Spleen (tissue), 13 donors: ENCODE data around the gene OR10J5. TPM values are rescaled to one million over a fixed set of nuclear protein-coding genes. Genes with fewer than 3 reads are reported as not detected.

Experiments used
- DNase-seq: peaks from one replicate; pipeline ENCODE4 v3.0.0-alpha.2; 2020
- H3K27ac ChIP-seq, 8 donors: fragments of 200-600 bp; sonication (generic) in 7 of 8; 1 replicate in 4 of 8; 2 replicates in 4 of 8; pipeline versions ENCODE4 v1.5.0 to v1.8.0; 2016 to 2021; ENCODE audit warnings: inconsistent platforms in 4 of 8, mild to moderate bottlenecking in 4 of 8, moderate library complexity in 1 of 8
- H3K27me3 ChIP-seq, 7 donors: fragments of 200-600 bp; sonication (generic) in 6 of 7; replicated peaks in 1 of 7; 1 replicate in 4 of 7; 2 replicates in 3 of 7; pipeline versions ENCODE4 v1.5.0 to v1.8.0; 2016 to 2021; ENCODE audit warnings: inconsistent platforms in 3 of 7, mild to moderate bottlenecking in 1 of 7
- H3K36me3 ChIP-seq, 6 donors: fragments of 200-600 bp; sonication (generic) in 5 of 6; 1 replicate in 4 of 6; 2 replicates in 2 of 6; pipeline versions ENCODE4 v1.5.0 to v1.8.0; 2016 to 2021; ENCODE audit warnings: inconsistent platforms in 2 of 6
- H3K4me1 ChIP-seq, 6 donors: fragments of 200-600 bp; sonication (generic) in 5 of 6; 1 replicate in 3 of 6; 2 replicates in 3 of 6; pipeline versions ENCODE4 v1.5.0 to v1.8.0; 2016 to 2021; ENCODE audit warnings: inconsistent platforms in 3 of 6
- H3K4me3 ChIP-seq, 8 donors: fragments of 200-600 bp; sonication (generic) in 7 of 8; 1 replicate in 4 of 8; 2 replicates in 4 of 8; pipeline versions ENCODE4 v1.5.0 to v1.8.0; 2016 to 2021; ENCODE audit warnings: inconsistent platforms in 4 of 8, mild to moderate bottlenecking in 4 of 8, moderate library complexity in 2 of 8
- H3K9me3 ChIP-seq, 8 donors: fragments of 200-600 bp; sonication (generic) in 7 of 8; 1 replicate in 4 of 8; 2 replicates in 4 of 8; pipeline versions ENCODE4 v1.5.0 to v1.8.0; 2016 to 2021; ENCODE audit warnings: inconsistent platforms in 4 of 8
- CTCF ChIP-seq, 11 experiments: fragments of 200-600 bp in 7 of 11; fragments of 450-650 bp in 4 of 11; sonication (generic) in 4 of 11; IDR thresholded peaks in 8 of 11; conservative IDR thresholded peaks in 3 of 11; 1 replicate in 7 of 11; 2 replicates in 4 of 11; pipeline versions ENCODE4 v1.4.0 to v1.8.0; 2016 to 2021; ENCODE audit warnings: antibody characterized with exemption in 11 of 11, inconsistent platforms in 4 of 11, mild to moderate bottlenecking in 1 of 11
- POLR2A ChIP-seq, 3 donors: fragments of 450-650 bp; IDR thresholded peaks; one replicate each; pipeline ENCODE4 v1.5.1; 2017; ENCODE audit warnings: antibody characterized with exemption in 3 of 3, mild to moderate bottlenecking in 1 of 3
- POLR2AphosphoS5 ChIP-seq, 3 donors: sonication (generic); formaldehyde crosslinking; IDR thresholded peaks; one replicate each; pipeline ENCODE4 v1.5.1; 2017; ENCODE audit warnings: antibody characterized with exemption in 3 of 3
- WGBS, 5 donors: extraction: QIAGEN DNeasy Blood & Tissue Kit in 3 of 5; methylation state at CpG; one replicate each; pipeline versions ENCODE4 v1.1.5 to v1.1.7; 2013 to 2018; 5-methylcytosine and 5-hydroxymethylcytosine counted together
- intact Hi-C: fragments of 100-400 bp; cut with DNase I; formaldehyde crosslinking; loops from one replicate; pipeline ENCODE4 v1.15.0; 2023; ENCODE audit warnings: low total_unique reads
- long read RNA-seq, 2 donors: transcript quantifications; one replicate each; lab custom pipeline, GENCODE V29; 2026
- polyA plus RNA-seq, 3 donors: library from polyadenylated mRNA; stranded (reverse); fragments of 200-250 nt; gene quantifications; one replicate each; pipeline ENCODE4 v1.2.1, GENCODE V29; 2013
- total RNA-seq, 7 donors: library from RNA; depleted of rRNA in 3 of 7; stranded (reverse); fragments of >200 nt in 3 of 7; fragmentation: NEBNext Ultra II Directional in 4 of 7; extraction: Animal tissue kit (Norgen Biotek cat#: 25700) in 4 of 7; gene quantifications; one replicate each; pipeline versions ENCODE4 v1.1.0 to v1.2.1, GENCODE V29; 2016 to 2021
- donor health status: healthy with polysubstance abuse.
- donor health status: DM: no; HTN: no; CAD: no; lungs with moderate emphysema.
- donor health status: DM: no; HTN: no; CAD: no.
- donor health status: Bipolar disorder and iron deficiency.
- donor health status: healthy.
- donor health status: DM: no; HTN: no; CAD: no.
- donor health status: DM: yes; HTN: yes; CAD: no.

The OR10J5 gene
- not detected for total RNA-seq
- polyA plus RNA-seq = not detected
- long read RNA-seq, donor 1 = 0 reads
- long read RNA-seq, donor 2 = 0 reads

GRCh38 chr1:159535907-159536306 is at the start of gene OR10J5:
TSS of gene OR10J5 (minus strand) at chr1:159536007. CDS start at chr1:159536007, 0 bp downstream.
- intact Hi-C loops = no loop called here
- H3K27ac ChIP-seq = no peak within 1 kb of the TSS
- no peak within 1 kb of the TSS for H3K4me3 ChIP-seq
- H3K27me3 ChIP-seq = peaks cover 0 to 2% (median 0%) of the 10 kb centered on the region in 7 donors
- TF ChIP-seq POLR2A (IDR thresholded peaks at IDR 0.05) = no peak
- no peak for TF ChIP-seq POLR2AphosphoS5 (IDR thresholded peaks at IDR 0.05)
- no peak for TF ChIP-seq CTCF (IDR thresholded peaks at IDR 0.05 in 8 of 11, conservative IDR thresholded peaks at IDR 0.05 in 3 of 11)
- no peaks in the 10 kb centered on the region for H3K36me3 ChIP-seq
- peaks cover 0 to 13% (median 8%) of the 10 kb centered on the region in 8 donors for H3K9me3 ChIP-seq
- no peaks in the 10 kb centered on the region for H3K4me1 ChIP-seq
- DNase-seq = no peak
- 92 to 100% (median 95%) methylated on average over 1 of the region's 1 CpG for WGBS, 5 donors

GRCh38 chr1:159584536-159584935 is 48.7 kb upstream of the OR10J5 start:
- H3K27ac ChIP-seq = no peak overlapping the region
- 61 to 71% (median 63%) methylated on average over 2 of the region's 2 CpGs for WGBS, 5 donors
- no peaks in the 10 kb centered on the region for H3K36me3 ChIP-seq
- TF ChIP-seq CTCF (IDR thresholded peaks at IDR 0.05 in 8 of 11, conservative IDR thresholded peaks at IDR 0.05 in 3 of 11) = no peak
- no peak for TF ChIP-seq POLR2AphosphoS5 (IDR thresholded peaks at IDR 0.05)
- TF ChIP-seq POLR2A (IDR thresholded peaks at IDR 0.05) = no peak
- H3K4me3 ChIP-seq = no peak overlapping the region
- H3K9me3 ChIP-seq = no peaks in the 10 kb centered on the region
- no peak for DNase-seq
- intact Hi-C loops = no loop called here
- no peaks in the 10 kb centered on the region for H3K4me1 ChIP-seq
- peaks cover 0 to 21% (median 0%) of the 10 kb centered on the region in 7 donors for H3K27me3 ChIP-seq

GRCh38 chr1:159581422-159581821 is 45.6 kb upstream of the OR10J5 start:
- intact Hi-C loops = no loop called here
- Histone ChIP-seq H3K4me1 (no peaks in the 10 kb centered on the region), H3K36me3 (no peaks in the 10 kb centered on the region), H3K4me3 (no peak overlapping the region), H3K27me3 (peaks cover 0 to 10% (median 0%) of the 10 kb centered on the region in 7 donors), H3K9me3 (no peaks in the 10 kb centered on the region), H3K27ac (no peak overlapping the region)
- 73 to 100% (median 93%) methylated on average over 1 of the region's 1 CpG for WGBS, 5 donors
- TF ChIP-seq CTCF (IDR thresholded peaks at IDR 0.05 in 8 of 11, conservative IDR thresholded peaks at IDR 0.05 in 3 of 11) (no peak), POLR2AphosphoS5 (IDR thresholded peaks at IDR 0.05) (no peak), POLR2A (IDR thresholded peaks at IDR 0.05) (no peak)
- DNase-seq = no peak

- TF ChIP-seq CTCF (IDR thresholded peaks at IDR 0.05 in 8 of 11, conservative IDR thresholded peaks at IDR 0.05 in 3 of 11) = no peak
- TF ChIP-seq POLR2A (IDR thresholded peaks at IDR 0.05) = no peak
- TF ChIP-seq POLR2AphosphoS5 (IDR thresholded peaks at IDR 0.05) = no peak
- DNase-seq = no peak
- intact Hi-C loops = no loop called here
- Histone ChIP-seq H3K4me3 (no peak overlapping the region), H3K27ac (no peak overlapping the region), H3K4me1 (no peaks in the 10 kb centered on the region), H3K27me3 (peaks cover 0 to 10% (median 0%) of the 10 kb centered on the region in 7 donors), H3K36me3 (no peaks in the 10 kb centered on the region), H3K9me3 (no peaks in the 10 kb centered on the region)
- 59 to 74% (median 66%) methylated on average over 3 of the region's 3 CpGs for WGBS, 5 donors
Measured at GRCh38 chr1:159580340-159580739, 44.5 kb upstream of the OR10J5 start.
